ENCODE results near the gene SERPINF2.

DNA sequence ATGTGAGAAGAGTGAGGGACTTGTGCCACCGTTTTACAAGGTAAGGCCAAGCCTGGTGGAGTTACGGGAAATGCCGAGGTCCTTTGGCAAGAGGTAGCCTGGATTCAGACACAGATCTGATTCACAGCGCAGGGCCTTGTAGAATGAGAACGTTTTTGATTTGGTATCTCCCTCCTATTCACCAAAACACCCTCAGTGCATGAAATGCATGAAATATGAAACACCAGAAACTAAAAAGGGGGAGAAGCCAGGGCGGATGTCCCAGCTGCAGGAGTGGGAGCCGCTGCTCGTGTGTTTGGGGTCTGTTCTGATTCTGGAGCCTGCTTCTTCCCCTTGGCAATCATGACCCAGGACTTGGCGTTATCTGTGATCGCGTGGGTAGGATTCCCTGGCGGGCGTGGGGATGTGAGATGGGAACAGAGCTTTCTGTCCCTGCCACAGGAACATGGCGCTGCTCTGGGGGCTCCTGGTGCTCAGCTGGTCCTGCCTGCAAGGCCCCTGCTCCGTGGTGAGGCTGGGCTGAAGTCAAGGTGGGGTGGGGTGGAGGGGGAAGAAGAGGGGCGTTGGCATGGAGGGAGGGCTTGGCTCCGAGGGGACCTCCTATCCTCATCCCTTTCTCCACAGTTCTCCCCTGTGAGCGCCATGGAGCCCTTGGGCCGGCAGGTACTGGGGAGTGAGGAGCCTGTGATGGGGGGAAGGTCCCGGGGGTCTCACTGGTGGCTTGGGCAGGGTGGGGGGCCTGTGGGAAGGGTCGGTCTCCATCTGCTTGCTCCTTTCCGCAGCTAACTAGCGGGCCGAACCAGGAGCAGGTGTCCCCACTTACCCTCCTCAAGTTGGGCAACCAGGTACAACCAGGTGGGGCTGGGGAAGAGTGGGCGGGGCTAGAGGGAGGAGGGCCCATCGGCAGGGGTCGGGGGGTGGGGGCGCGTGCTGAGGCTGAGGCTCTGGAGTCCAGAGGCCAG, 2.2 kb downstream of the SERPINF2 start:
- TF ChIP-seq, protein P1, sequence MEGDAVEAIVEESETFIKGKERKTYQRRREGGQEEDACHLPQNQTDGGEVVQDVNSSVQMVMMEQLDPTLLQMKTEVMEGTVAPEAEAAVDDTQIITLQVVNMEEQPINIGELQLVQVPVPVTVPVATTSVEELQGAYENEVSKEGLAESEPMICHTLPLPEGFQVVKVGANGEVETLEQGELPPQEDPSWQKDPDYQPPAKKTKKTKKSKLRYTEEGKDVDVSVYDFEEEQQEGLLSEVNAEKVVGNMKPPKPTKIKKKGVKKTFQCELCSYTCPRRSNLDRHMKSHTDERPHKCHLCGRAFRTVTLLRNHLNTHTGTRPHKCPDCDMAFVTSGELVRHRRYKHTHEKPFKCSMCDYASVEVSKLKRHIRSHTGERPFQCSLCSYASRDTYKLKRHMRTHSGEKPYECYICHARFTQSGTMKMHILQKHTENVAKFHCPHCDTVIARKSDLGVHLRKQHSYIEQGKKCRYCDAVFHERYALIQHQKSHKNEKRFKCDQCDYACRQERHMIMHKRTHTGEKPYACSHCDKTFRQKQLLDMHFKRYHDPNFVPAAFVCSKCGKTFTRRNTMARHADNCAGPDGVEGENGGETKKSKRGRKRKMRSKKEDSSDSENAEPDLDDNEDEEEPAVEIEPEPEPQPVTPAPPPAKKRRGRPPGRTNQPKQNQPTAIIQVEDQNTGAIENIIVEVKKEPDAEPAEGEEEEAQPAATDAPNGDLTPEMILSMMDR (optimal IDR thresholded peaks at IDR 0.05 in 1 of 3, IDR thresholded peaks at IDR 0.05 in 1 of 3, conservative IDR thresholded peaks at IDR 0.05 in 1 of 3; ENCODE audit: extremely low read depth in 1 of 3, insufficient read depth in 2 of 3, low read length in 3 of 3), result no peak
- TF ChIP-seq EZH2 (IDR thresholded peaks at IDR 0.05; ENCODE audit: low read length), result no peak
